HG02885 (cell line): ENCODE results near the gene PDE6H.
A peak's percentile ranks its signal among the peaks of the same experiment; 100 is the strongest.

ENCODE experiments used
- ATAC-seq: cut with Tn5 transposase; IDR thresholded peaks from one replicate; pipeline ENCODE4 v1.9.1; 2021; ENCODE audit warnings: mild to moderate bottlenecking; ENCODE audit not compliant: unreplicated experiment, poor library complexity

PDE6H gene

DNA sequence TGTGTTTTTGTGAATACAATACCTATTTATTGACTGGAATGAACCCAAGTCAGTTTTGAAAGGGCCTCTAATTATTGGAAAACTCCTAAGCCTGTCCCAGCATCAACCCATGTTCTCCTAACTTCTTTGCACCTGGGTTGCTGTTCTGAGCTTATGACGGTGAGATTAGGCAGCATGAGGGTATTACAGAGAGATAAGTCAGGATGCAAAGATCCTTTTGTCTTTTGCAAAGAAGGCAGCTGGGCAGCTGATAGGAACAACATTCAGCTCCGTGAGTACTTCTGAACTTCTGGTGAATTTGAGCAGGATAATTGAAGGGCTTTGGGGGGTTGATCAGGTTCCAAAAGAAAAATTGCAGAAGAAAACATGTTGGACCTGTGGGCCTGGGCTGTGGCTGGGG, at the start of gene PDE6H:
Gene PDE6H (plus strand): TSS at position 227 of the 400 bp plus-strand sequence. CDS start 4,971 bp downstream, outside the sequence.
- ATAC-seq: no peak

DNA sequence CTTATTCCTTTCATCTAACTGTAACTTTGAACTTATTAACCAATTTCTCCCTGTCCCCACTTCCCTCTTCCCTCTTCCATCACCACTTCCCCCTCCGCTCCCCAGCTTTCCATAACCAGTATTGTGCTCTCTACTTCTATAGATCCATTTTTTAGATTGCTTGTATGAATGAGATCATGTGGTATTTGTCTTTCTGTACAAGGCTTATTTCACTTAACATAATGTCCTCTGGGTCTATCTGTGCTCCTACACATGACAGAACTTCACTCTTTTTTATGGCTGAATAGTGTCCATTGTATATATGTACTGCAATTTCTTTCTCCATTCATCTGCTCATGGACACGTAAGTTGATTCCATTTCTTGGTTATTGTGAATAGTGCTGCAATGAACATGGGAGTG, 48.9 kb upstream of the PDE6H start:
- no peak for ATAC-seq

DNA sequence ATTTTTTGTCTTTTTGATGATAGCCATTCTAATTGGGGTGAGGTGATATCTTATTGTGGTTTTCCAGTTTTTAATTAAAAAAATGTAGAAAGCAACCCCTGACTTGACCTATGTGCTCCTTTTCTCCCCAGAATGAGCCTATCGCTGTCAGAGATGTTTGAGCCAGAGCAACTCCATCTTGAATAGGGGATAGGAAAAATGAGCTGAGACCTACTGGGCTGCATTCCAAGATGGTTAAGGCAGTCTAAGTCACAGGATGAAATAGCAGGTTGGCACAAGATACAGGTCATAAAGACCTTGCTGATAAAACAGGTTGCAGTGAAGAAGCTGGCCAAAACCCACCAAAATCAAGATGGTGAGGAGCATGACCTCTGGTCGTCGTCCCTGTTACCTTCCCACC, 48.3 kb upstream of the PDE6H start:
- ATAC-seq: no peak

GRCh38 chr12:14927267-14927666, 45.6 kb upstream of the PDE6H start:
- no peak for ATAC-seq

- no peak for ATAC-seq
Observed at GRCh38 chr12:14928931-14929330, 43.9 kb upstream of the PDE6H start.

- no peak for ATAC-seq
Observed at GRCh38 chr12:14930299-14930698, 42.5 kb upstream of the PDE6H start.

GRCh38 chr12:14931359-14931758, 41.5 kb upstream of the PDE6H start:
- ATAC-seq: no peak

- ATAC-seq: no peak
Observed at GRCh38 chr12:14931791-14932560, 40.9 kb upstream of the PDE6H start.

DNA sequence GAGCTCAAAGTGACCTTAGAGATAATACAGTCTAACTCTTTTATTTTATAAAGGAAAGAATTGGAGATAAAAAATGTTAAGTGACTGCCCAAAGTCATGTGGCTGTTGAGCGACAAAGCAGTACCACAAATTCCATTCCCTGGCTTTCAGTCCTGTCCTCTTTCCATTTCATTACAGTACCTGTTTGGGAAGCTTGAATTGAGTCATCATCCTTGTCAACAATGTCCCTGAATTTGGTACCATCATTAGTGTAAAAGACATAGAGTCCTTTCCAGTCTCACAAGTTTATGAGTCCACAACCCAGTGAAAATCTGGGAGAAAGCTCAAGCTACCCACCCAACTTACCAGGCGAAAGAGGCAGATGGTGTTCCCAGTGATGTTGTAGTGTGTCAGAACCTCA, 38.3 kb upstream of the PDE6H start:
- ATAC-seq: no peak

GRCh38 chr12:14935031-14935430, 37.8 kb upstream of the PDE6H start:
- no peak for ATAC-seq

GRCh38 chr12:14936224-14936861, 36.5 kb upstream of the PDE6H start:
- no peak for ATAC-seq

DNA sequence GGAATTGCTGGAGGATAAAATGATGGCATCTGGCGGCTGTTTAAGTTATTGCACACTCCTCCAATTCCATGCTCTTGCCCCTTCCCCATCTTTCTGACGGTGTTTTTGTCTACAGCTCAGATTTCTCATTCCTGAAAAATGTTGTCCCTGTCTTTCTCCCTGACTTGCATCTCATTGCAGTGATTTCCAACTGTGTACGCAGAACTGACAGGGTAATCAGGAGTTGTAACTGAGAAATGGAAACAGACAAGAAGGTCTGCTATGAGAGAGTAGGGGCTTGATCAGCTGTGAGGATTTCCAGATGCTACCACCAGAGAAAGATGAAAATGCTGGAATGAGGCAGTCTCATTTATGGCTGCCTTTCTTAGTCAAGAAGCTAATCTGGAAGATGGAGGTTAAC, 35.8 kb upstream of the PDE6H start:
- ATAC-seq: no peak

GRCh38 chr12:14937689-14938088, 35.2 kb upstream of the PDE6H start:
- peak; percentile 65 for ATAC-seq

GRCh38 chr12:14938301-14938700, 34.5 kb upstream of the PDE6H start, which contains the start of gene ERP27:
Gene ERP27, minus strand, starts transcription at chr12:14938537. Its CDS starts 29 bp downstream, at chr12:14938508.
- ATAC-seq: no peak

GRCh38 chr12:14941369-14941768, 31.5 kb upstream of the PDE6H start:
- ATAC-seq: no peak

DNA sequence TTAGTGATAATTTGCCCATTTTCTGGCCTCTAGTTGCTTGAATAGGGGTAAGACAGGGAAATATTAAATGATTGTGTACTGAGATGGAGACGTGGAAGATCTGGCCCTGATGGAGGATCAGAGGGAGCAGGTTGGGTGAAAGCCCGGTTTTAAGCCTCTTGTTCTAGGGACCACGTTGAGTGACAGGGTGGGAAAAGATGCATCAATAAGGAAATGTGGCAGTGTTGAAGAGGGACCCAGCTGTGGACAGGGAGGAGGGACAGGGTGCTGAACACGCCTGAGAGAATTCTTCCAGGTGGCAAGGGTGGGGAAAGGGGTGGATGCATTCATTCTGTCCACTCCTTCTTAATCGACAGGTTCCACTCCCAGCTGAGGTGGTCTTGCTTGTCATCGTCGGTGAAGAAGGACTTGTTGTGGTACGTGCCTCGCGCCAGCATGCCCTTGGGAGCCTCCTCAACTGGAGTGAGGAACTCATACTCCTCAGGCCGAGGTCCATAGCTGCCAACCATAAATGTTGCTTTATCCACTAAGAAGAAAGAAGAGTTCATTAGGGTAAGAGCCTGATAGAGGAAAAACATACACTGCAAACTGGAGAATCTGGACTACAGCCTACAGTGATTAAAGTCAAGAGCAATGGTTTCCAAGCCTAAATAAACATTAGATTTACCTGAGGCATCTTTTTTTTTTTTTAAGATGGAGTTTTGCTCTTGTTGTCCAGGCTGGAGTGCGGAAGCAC, 30.5 kb upstream of the PDE6H start:
- ATAC-seq: no peak

DNA sequence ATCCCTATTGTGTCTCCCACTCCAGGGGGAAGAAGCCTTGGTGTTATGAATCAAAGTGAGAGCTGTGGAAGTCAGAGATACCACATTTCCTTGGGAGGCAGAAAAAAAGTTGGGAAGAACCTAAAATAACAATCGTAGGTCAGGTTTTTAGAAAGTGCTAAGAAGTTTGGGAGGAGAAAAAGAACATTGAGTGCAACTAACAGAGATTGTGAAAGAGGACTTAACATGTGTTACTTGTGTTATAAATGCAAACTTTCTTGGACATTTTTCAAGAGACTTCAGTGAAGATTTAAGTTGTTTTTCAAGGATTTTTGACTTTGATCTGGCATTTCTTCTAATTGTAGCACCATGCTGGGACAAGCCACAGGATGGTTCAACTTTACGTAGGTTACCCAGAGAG, 26.7 kb upstream of the PDE6H start:
- no peak for ATAC-seq

DNA sequence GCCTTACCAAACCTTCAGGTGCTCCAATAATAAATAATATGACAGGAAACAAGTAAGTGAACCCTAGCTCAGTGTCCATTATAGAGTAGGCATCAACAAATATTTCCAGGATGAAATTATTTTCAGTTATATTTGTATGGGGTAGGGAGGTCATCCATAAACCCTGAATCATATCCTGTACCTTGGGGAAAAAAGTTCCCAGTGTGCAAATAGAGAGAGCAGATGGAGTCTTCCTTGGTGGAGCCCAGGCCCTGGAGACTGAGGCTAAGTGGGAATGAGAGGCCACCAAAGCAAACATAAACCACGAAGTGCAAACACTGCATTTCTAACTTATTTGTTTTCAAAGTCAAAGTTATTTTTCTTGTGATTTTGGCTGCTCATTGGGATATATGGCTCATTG, 26.0 kb upstream of the PDE6H start:
- ATAC-seq: no peak

DNA sequence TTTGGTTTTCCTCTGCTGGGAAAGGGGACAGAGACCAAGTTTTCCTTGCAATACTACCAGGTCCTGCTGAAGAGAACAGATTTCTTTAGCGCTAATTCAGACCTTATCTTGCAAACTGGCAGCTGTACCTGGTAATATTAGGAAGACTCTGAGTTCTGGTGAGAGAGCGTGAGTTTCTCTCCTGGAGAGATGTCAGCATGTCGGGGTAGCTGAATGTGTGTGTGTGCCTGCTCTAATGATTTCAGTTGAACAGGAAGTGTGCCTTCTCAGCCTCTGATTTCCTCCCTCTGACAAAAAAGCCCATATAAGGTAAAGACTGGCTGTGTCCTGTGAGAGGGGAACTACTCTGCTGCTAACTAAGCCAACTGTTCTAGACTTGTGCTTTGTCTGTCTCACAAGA, 24.2 kb upstream of the PDE6H start:
- ATAC-seq: peak; percentile 91

DNA sequence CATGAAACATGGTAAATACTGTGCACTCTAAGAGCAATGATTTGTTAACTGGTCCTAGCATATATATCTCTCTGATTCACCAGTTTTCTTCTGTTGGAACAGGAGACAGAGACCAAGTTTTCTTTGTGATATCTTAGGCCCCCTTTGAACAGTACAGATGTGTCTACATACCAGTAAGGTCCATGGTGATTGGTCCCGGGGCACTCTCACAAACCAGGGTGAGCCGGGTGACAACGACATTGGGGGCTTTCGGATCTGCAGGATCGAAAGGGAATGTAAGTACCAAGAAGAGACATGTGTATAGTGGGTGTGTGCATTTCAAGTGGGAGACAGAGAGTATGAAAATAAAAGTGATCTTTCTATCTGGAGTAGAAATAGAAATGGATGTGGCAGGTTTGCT, 23.2 kb upstream of the PDE6H start:
- ATAC-seq: no peak

DNA sequence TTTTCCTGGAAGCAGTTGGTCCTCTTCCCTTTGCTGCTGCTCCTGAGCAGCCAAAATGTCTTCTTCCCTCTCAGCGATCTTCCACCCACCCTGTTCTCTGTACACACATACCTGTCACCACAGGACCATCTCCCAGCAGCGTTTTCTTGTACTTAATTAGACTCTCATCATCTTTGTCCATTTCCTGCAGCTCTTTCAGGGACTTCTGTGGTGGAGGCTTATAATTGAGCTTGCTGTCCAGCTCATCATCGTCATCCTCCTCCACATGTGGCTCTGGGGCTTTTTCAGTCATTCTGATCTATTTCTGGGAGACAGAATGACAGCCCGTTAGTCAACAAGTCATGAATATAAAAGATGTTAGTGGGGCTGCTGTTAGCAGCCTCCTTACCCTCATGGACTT, 22.4 kb upstream of the PDE6H start:
- ATAC-seq: peak; percentile 27
